Panc1 (cell line): ENCODE measurements around the gene OR7A5. TPM values are rescaled to one million over a fixed set of nuclear protein-coding genes. Genes with fewer than 3 reads are reported as not detected.

Source experiments
- ATAC-seq: fragments of 200-7000 bp; cut with Tn5 transposase; 2 replicates; pipeline ENCODE4 v1.9.1; 2020; ENCODE audit warnings: mild to moderate bottlenecking, moderate library complexity
- BruUV-seq: library from RNA; stranded (reverse); fragments of 400-500 nt; replicated peaks from 2 replicates; lab custom pipeline; 2021; lab: Mats Ljungman, UMichigan
- CTCF ChIA-PET: fragments of 300-600 bp; sonication (Branson Sonifier 250); formaldehyde crosslinking; loops from one replicate; lab custom pipeline; 2022; ENCODE audit warnings: antibody characterized with exemption; lab: Charles Lee
- POLR2A ChIA-PET: fragments of 300-600 bp; sonication (Branson Sonifier 250); formaldehyde crosslinking; loops from one replicate; lab custom pipeline; 2022; ENCODE audit warnings: antibody characterized with exemption; lab: Charles Lee
- DNase-seq: peaks from one replicate; pipeline ENCODE4 v3.0.0-alpha.2; 2010; ENCODE audit warnings: low read depth, low spot score
- H3K27ac ChIP-seq: 2 replicates; pipeline ENCODE4 v1.5.1; 2011; ENCODE audit warnings: mild to moderate bottlenecking, low read length, inconsistent platforms
- H3K27me3 ChIP-seq: fragments of 200-500 bp; sonication (Bioruptor generic); 2 replicates; pipeline ENCODE4 v1.6.0; 2014; ENCODE audit warnings: low read length, inconsistent platforms; ENCODE audit not compliant: control insufficient read depth, insufficient read depth
- H3K36me3 ChIP-seq: fragments of 200-500 bp; sonication (Bioruptor generic); 2 replicates; pipeline ENCODE4 v1.5.1; 2014; ENCODE audit warnings: inconsistent platforms, mild to moderate bottlenecking, low read length, moderate library complexity; ENCODE audit not compliant: control insufficient read depth, insufficient read depth
- H3K4me1 ChIP-seq: 2 replicates; pipeline ENCODE4 v1.5.1; 2011; ENCODE audit warnings: inconsistent platforms, mild to moderate bottlenecking, low read length, moderate library complexity; ENCODE audit not compliant: control insufficient read depth, insufficient read depth
- H3K4me3 ChIP-seq, 2 experiments: 2 replicates each; pipeline ENCODE4 v1.5.1; 2011 to 2012; ENCODE audit warnings: low read depth in 2 of 2, low read length in 2 of 2, mild to moderate bottlenecking in 2 of 2, inconsistent platforms in 1 of 2, moderate library complexity in 1 of 2
- H3K9me3 ChIP-seq: fragments of 200-500 bp; sonication (Bioruptor generic); 2 replicates; pipeline ENCODE4 v1.5.1; 2014; ENCODE audit warnings: low read depth, mild to moderate bottlenecking, inconsistent platforms, low read length, moderate library complexity; ENCODE audit not compliant: control insufficient read depth, insufficient read depth
- CTCF ChIP-seq: fragments of 450-650 bp; IDR thresholded peaks from 2 replicates; pipeline ENCODE4 v1.5.1; 2017; ENCODE audit warnings: mild to moderate bottlenecking
- POLR2AphosphoS5 ChIP-seq: IDR thresholded peaks from 2 replicates; pipeline ENCODE4 v1.6.1; 2012; ENCODE audit warnings: mild to moderate bottlenecking, low read depth, low read length, moderate library complexity
- REST ChIP-seq, 2 experiments: IDR thresholded peaks; 2 replicates each; pipeline ENCODE4 v1.6.1; 2011 to 2012; ENCODE audit warnings: low read depth in 2 of 2, control low read depth in 1 of 2, low read length in 1 of 2, mild to moderate bottlenecking in 1 of 2, moderate library complexity in 1 of 2; ENCODE audit not compliant: insufficient read depth in 1 of 2
- SIN3A ChIP-seq: IDR thresholded peaks from 2 replicates; pipeline ENCODE4 v1.6.1; 2012; ENCODE audit warnings: low read depth, mild to moderate bottlenecking, low read length, moderate library complexity, borderline replicate concordance; ENCODE audit not compliant: insufficient read depth
- TCF7L2 ChIP-seq: IDR thresholded peaks from 2 replicates; pipeline ENCODE4 v1.6.1; 2011; ENCODE audit warnings: mild to moderate bottlenecking, low read depth, low read length, inconsistent platforms
- in situ Hi-C: cut with HindIII; loops from 2 replicates; pipeline ENCODE4 v1.10.0; 2016; ENCODE audit warnings: low sequenced_read_pairs, low pct_unique_long_range_greater_than_20kb
- intact Hi-C: fragments of 100-400 bp; cut with micrococcal nuclease; formaldehyde crosslinking; loops from one replicate; pipeline ENCODE4 v1.10.0; 2022; ENCODE audit not compliant: unreplicated experiment
- total RNA-seq: library from RNA; stranded (reverse); gene quantifications from one replicate; pipeline ENCODE4 v1.2.1, GENCODE V29; 2021; ENCODE audit not compliant: unreplicated experiment

The OR7A5 gene
- total RNA-seq, 1 experiment from 2014 or later: not detected

GRCh38 chr19:14817052-14817451 is 17.9 kb downstream of the OR7A5 start:
- Histone ChIP-seq H3K36me3 (no peaks in the 10 kb centered on the region), H3K27ac (no peak overlapping the region), H3K4me1 (no peaks in the 10 kb centered on the region), H3K9me3 (no peaks in the 10 kb centered on the region), H3K27me3 (no peaks in the 10 kb centered on the region), H3K4me3 (no peak overlapping the region)
- ChIA-PET CTCF (no interaction called here), POLR2A (no interaction called here)
- no peak for ATAC-seq
- intact Hi-C loops (no loop called here), in situ Hi-C loops (no loop called here)
- TF ChIP-seq SIN3A (no peak), TCF7L2 (no peak), CTCF (no peak), REST (IDR thresholded peaks at IDR 0.05; ENCODE audit: insufficient read depth in 1 of 2, low read depth in 2 of 2, low read length in 1 of 2) (no peak), POLR2AphosphoS5 (no peak)
- no TSS peak for BruUV-seq
- DNase-seq: no peak

- Histone ChIP-seq H3K4me3 (no peak overlapping the region), H3K9me3 (no peaks in the 10 kb centered on the region), H3K27me3 (no peaks in the 10 kb centered on the region), H3K36me3 (no peaks in the 10 kb centered on the region), H3K4me1 (no peaks in the 10 kb centered on the region), H3K27ac (no peak overlapping the region)
- no TSS peak for BruUV-seq
- intact Hi-C loops: no loop called here
- DNase-seq (no peak), ATAC-seq (no peak)
- in situ Hi-C loops: no loop called here
- ChIA-PET CTCF (no interaction called here), POLR2A (no interaction called here)
- TF ChIP-seq POLR2AphosphoS5 (no peak), SIN3A (no peak), TCF7L2 (no peak), REST (IDR thresholded peaks at IDR 0.05; ENCODE audit: insufficient read depth in 1 of 2, low read depth in 2 of 2, low read length in 1 of 2) (no peak), CTCF (no peak)
Observed at GRCh38 chr19:14814982-14815652, 19.9 kb downstream of the OR7A5 start.
